Measurements from ENCODE around the gene KCTD18. TPM values are rescaled to one million over a fixed set of nuclear protein-coding genes. Genes with fewer than 3 reads are reported as not detected.

The KCTD18 gene
- total RNA-seq, 2 donors from 2014 or later = 14.8 to 31.7 TPM

DNA sequence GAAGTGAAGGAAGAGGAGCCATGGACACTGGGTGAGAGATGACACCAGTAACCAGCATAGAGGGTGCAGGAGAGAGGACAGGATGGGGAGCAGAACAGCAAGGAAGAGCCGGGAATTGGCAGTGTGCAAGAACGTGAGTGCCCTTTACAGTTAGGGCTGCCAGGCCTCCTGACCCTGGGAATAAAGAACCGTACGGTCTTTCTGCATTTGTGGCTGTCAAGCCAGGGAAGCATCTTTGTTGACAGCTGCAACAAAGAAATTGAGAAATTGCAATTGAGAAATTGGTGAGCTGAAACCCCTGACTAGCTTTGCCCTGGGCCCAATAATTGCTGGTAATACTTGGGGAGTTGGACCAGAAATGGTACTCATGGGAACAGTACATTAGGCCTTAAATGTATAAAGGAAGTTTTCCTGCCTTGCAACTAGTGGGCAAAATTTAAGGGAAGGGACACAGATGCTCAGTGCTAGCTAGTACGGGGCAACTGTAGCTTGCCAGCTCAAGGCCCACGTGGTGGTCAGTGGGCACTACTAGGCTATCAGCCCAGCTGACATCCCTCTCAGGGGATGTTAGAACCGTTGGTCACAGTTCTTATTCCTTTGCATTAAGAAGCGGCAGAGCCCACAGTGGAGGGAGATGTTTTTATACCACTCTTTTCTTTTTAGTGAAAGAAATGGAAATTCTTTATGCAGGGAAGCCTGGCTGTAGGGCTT is 56.6 kb downstream of the KCTD18 start:
- Histone ChIP-seq H3K9me3 (no peaks in the 10 kb centered on the region), H3K27me3 (replicated peaks; ENCODE audit: insufficient read depth) (no peaks in the 10 kb centered on the region), H3K36me3 (peaks cover 3% of the 10 kb centered on the region), H3K27ac (no peak overlapping the region), H3K4me3 (no peak overlapping the region), H3K4me1 (ENCODE audit: control insufficient read depth in 1 of 2, low read depth in 2 of 2) (no peaks in the 10 kb centered on the region)
- DNase-seq (ENCODE audit: low spot score) (no peak), ATAC-seq (ENCODE audit: insufficient number of reproducible peaks, low FRiP score, low read depth) (no peak)
- TF ChIP-seq, protein P1, sequence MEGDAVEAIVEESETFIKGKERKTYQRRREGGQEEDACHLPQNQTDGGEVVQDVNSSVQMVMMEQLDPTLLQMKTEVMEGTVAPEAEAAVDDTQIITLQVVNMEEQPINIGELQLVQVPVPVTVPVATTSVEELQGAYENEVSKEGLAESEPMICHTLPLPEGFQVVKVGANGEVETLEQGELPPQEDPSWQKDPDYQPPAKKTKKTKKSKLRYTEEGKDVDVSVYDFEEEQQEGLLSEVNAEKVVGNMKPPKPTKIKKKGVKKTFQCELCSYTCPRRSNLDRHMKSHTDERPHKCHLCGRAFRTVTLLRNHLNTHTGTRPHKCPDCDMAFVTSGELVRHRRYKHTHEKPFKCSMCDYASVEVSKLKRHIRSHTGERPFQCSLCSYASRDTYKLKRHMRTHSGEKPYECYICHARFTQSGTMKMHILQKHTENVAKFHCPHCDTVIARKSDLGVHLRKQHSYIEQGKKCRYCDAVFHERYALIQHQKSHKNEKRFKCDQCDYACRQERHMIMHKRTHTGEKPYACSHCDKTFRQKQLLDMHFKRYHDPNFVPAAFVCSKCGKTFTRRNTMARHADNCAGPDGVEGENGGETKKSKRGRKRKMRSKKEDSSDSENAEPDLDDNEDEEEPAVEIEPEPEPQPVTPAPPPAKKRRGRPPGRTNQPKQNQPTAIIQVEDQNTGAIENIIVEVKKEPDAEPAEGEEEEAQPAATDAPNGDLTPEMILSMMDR (IDR thresholded peaks at IDR 0.05) = no peak

DNA sequence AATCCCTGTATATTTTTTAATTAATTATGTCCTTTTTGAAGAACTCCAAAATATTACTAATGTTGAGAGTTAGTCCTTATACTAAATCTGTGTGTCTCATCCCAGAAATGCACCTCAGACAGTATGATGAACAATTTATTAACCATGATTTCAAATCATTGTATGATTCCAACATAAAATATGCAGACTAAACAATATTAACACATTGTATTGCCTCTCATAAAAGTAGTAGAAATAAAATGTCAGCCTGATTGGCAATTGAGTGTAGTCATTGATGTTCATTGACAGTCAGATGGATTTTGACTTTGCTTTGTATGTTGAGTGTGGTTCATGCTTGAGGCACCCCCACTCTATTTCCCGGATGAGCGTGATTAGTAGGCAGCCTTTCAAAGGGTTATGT is 57.5 kb downstream of the KCTD18 start:
- ATAC-seq (ENCODE audit: insufficient number of reproducible peaks, low FRiP score, low read depth) (no peak), DNase-seq (ENCODE audit: low spot score) (no peak)
- H3K9me3 ChIP-seq = no peaks in the 10 kb centered on the region
- H3K27me3 ChIP-seq (replicated peaks; ENCODE audit: insufficient read depth) = no peaks in the 10 kb centered on the region
- TF ChIP-seq, protein P1 (IDR thresholded peaks at IDR 0.05) = no peak
- H3K36me3 ChIP-seq = peaks cover 3% of the 10 kb centered on the region
- no peak overlapping the region for H3K27ac ChIP-seq
- H3K4me1 ChIP-seq (ENCODE audit: control insufficient read depth in 1 of 2, low read depth in 2 of 2) = no peaks in the 10 kb centered on the region
- H3K4me3 ChIP-seq = no peak overlapping the region

DNA sequence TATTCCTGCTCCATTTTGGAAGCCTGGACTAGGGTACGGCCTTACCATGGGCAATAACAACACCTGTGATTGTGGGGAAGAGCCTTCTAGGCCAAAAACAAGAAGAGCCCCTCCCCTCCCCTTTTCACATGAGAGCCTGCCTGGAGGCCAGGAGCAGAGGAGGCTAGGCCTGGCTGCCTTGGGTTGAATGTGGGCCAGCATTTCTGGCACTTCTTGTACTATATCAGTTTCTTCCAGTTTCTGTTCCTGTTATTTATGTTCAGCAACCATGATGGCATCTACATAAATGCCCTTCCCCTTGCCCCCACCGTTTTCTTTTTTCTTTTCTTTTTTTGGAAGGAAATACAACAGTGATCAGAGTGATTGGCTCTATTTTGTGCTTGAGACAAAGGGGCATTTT is 58.4 kb downstream of the KCTD18 start:
- no peaks in the 10 kb centered on the region for H3K4me1 ChIP-seq (ENCODE audit: control insufficient read depth in 1 of 2, low read depth in 2 of 2)
- no peaks in the 10 kb centered on the region for H3K9me3 ChIP-seq
- TF ChIP-seq, protein P1 (IDR thresholded peaks at IDR 0.05) = no peak
- H3K36me3 ChIP-seq = peaks cover 3% of the 10 kb centered on the region
- H3K27me3 ChIP-seq (replicated peaks; ENCODE audit: insufficient read depth) = no peaks in the 10 kb centered on the region
- H3K4me3 ChIP-seq = no peak overlapping the region
- no peak overlapping the region for H3K27ac ChIP-seq
- ATAC-seq (ENCODE audit: insufficient number of reproducible peaks, low FRiP score, low read depth) = no peak
- DNase-seq (ENCODE audit: low spot score) = no peak

DNA sequence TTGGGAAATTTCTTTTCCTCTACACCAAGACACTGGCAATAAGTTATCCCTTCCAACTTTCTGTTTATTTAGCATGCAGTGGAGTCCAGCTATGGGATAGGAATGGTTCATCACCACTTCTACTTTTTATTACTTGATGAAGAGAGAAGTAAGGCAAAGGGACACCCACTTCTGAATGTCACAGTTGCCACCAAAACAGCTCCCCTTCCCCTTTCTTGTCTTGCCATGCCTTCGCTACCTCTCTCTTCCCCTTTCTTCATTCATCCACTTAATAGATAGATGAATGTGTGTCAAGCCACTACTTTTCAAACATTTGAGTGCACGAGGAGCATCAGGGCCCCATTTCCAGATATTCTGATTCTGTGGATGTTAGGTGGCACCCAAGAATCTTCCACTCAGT is 59.6 kb downstream of the KCTD18 start:
- no peaks in the 10 kb centered on the region for H3K4me1 ChIP-seq (ENCODE audit: control insufficient read depth in 1 of 2, low read depth in 2 of 2)
- H3K4me3 ChIP-seq = no peak overlapping the region
- TF ChIP-seq, protein P1 (IDR thresholded peaks at IDR 0.05) = no peak
- ATAC-seq (ENCODE audit: insufficient number of reproducible peaks, low FRiP score, low read depth) = no peak
- no peak overlapping the region for H3K27ac ChIP-seq
- DNase-seq (ENCODE audit: low spot score) = no peak
- no peaks in the 10 kb centered on the region for H3K27me3 ChIP-seq (replicated peaks; ENCODE audit: insufficient read depth)
- no peaks in the 10 kb centered on the region for H3K36me3 ChIP-seq
- no peaks in the 10 kb centered on the region for H3K9me3 ChIP-seq

DNA sequence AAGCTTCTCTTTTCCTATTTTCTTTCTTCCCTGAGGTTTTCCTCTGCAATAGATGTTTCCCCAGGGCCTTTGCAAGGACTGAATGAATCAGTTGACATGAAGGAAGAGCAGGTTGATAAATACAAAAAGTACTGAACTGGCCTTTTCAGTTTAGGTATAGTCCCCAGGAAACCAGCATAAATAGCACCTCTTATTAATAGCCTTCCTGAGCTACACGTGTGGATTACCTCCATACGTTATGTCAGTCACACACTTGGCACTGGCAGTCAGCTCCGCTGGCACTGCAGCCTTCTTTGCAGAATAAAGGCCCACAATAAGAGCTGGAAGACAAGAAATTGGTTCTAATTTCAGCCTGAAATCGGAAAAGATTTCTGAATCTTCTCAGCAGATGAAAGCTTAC is 60.7 kb downstream of the KCTD18 start:
- Histone ChIP-seq H3K4me1 (ENCODE audit: control insufficient read depth in 1 of 2, low read depth in 2 of 2) (no peaks in the 10 kb centered on the region), H3K9me3 (no peaks in the 10 kb centered on the region), H3K4me3 (no peak overlapping the region), H3K36me3 (no peaks in the 10 kb centered on the region), H3K27me3 (replicated peaks; ENCODE audit: insufficient read depth) (no peaks in the 10 kb centered on the region), H3K27ac (no peak overlapping the region)
- TF ChIP-seq, protein P1 (IDR thresholded peaks at IDR 0.05) = no peak
- ATAC-seq (ENCODE audit: insufficient number of reproducible peaks, low FRiP score, low read depth) (no peak), DNase-seq (ENCODE audit: low spot score) (no peak)

All from thoracic aorta (tissue), 2 donors.